Fibroblast of mammary gland (primary cell): ENCODE data around the gene RREB1.

ENCODE experiments used
- DNase-seq: peaks from one replicate; pipeline ENCODE4 v3.0.0-alpha.2; 2010; ENCODE audit warnings: low read depth
- H3K4me3 ChIP-seq: 2 replicates; pipeline ENCODE4 v1.5.1; 2011; ENCODE audit warnings: low read depth, mild to moderate bottlenecking, low read length, moderate library complexity; ENCODE audit not compliant: control insufficient read depth
- CTCF ChIP-seq: conservative IDR thresholded peaks from 2 replicates; pipeline ENCODE4 v1.5.1; 2011; ENCODE audit warnings: low read depth, low read length, inconsistent platforms; ENCODE audit not compliant: control insufficient read depth, insufficient read depth

RREB1 gene

DNA sequence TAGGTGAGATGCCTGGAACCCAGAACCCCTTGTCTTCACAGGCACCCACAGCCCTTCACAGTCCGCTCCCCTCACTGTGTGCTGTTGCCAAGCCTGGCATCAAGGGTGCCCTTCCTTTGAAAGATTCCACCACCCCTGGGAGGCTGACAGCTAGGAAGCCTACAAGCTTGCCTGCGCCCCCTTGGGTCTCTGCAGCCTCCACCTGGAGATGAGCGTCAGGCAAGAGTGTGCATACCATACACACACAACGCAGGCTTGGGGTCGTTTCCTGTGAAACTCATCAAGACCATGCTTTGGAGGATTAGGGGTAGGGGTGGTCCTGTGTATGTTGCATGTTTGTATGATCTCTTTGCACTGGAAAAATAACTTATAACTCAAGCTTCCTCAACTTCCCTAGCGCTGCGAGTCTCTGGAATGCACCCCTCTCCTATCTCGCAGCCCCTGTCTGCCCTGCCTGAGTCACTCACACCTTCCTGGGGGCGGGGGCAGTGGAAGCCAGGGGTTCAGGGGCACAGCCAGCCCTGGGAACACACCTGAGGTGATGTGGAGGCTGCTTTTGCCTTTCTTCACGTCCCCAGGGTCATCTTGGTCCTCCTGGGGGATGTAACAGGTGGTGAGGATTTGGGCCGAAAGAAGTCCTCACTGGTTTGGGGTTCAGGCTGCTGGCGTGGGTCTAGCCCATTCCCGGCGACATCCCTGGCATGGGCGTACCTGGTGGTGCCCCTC, 138.1 kb downstream of the RREB1 start:
- no peak for DNase-seq
- no peak overlapping the region for H3K4me3 ChIP-seq
- no peak for TF ChIP-seq CTCF

- no peak for DNase-seq
- no peak overlapping the region for H3K4me3 ChIP-seq
- no peak for TF ChIP-seq CTCF
These were observed 138.8 kb downstream of the RREB1 start for GRCh38 chr6:7246401-7247178.

DNA sequence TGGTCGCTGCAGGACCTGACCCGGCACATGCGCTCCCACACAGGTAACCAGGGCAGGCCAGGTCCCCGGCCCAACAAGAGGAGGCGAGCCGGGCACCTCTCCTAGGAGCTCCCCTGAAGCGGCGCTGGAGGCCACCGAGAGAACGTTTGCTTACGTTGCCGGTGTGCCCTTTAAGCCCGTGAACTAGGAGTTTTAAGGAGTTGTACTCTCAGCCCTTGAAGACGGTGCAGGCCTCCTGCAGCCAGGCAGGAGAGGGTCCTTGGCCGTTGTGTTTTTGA, 139.4 kb downstream of the RREB1 start:
- no peak for TF ChIP-seq CTCF
- no peak overlapping the region for H3K4me3 ChIP-seq
- DNase-seq = no peak

DNA sequence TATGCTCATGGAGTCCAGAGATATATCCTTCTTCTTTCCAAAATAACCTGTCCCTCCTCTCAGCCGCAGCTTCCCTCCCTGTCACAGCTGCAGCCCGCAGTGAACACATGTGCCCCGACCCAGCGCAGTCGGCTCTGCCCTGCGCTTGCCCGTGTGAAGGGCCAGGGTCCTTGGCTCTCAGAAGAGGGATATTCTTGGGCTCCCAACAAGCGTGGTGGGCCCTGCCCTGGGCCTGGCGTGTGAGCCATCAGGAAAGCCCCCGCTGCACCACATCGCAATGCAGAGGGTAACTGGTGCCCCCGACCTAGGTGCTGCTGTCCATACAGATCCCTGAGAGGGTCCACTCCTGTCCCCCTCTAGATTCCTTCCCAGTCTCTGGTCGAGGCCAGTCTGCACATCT, 140.1 kb downstream of the RREB1 start:
- no peak for TF ChIP-seq CTCF
- no peak overlapping the region for H3K4me3 ChIP-seq
- DNase-seq = no peak

- TF ChIP-seq CTCF = no peak
- peak; percentile 41 for DNase-seq
- no peak overlapping the region for H3K4me3 ChIP-seq
These were observed 141.6 kb downstream of the RREB1 start for GRCh38 chr6:7249391-7249790.

GRCh38 chr6:7249946-7250643, 142.3 kb downstream of the RREB1 start:
- DNase-seq = peak; percentile 19
- TF ChIP-seq CTCF = no peak
- H3K4me3 ChIP-seq = no peak overlapping the region
